ENCODE results near the gene ZBTB34.

GRCh38 chr9:126862104-126862761 lies 1.8 kb downstream of the ZBTB34 start:
- TF ChIP-seq CTCF (IDR thresholded peaks at IDR 0.05; ENCODE audit: low read length) (no peak), EZH2 (IDR thresholded peaks at IDR 0.05; ENCODE audit: borderline replicate concordance, low read length) (no peak)
